Endodermal cell (in vitro differentiated cells): Measurements from ENCODE around the gene HIRA. TPM values are rescaled to one million over a fixed set of nuclear protein-coding genes. Genes with fewer than 3 reads are reported as not detected.
A peak's percentile ranks its signal among the peaks of the same experiment; 100 is the strongest.

ENCODE experiments used
- DNase-seq: peaks from one replicate; pipeline ENCODE4 v3.0.0-alpha.2; 2017
- H3K27ac ChIP-seq: 2 replicates; pipeline ENCODE4 v1.5.1; 2013; ENCODE audit warnings: mild to moderate bottlenecking, low read depth, low read length, moderate library complexity
- H3K27me3 ChIP-seq: 2 replicates; pipeline ENCODE4 v1.6.1; 2013; ENCODE audit warnings: mild to moderate bottlenecking, low read length, moderate library complexity; ENCODE audit not compliant: insufficient read depth, control insufficient read depth, poor library complexity, severe bottlenecking
- H3K36me3 ChIP-seq: 2 replicates; pipeline ENCODE4 v1.7.0; 2013; ENCODE audit warnings: mild to moderate bottlenecking, low read length, moderate library complexity; ENCODE audit not compliant: control insufficient read depth, insufficient read depth
- H3K4me1 ChIP-seq: one replicate; pipeline ENCODE4 v1.7.0; 2013; ENCODE audit warnings: low read length; ENCODE audit not compliant: control insufficient read depth, insufficient read depth
- H3K4me3 ChIP-seq: 2 replicates; pipeline ENCODE4 v1.5.1; 2013; ENCODE audit warnings: mild to moderate bottlenecking, low read length, moderate library complexity
- H3K9ac ChIP-seq: 2 replicates; pipeline ENCODE4 v1.6.1; 2013; ENCODE audit warnings: mild to moderate bottlenecking, low read length, moderate library complexity; ENCODE audit not compliant: poor library complexity, severe bottlenecking; ENCODE audit errors: extremely low read depth
- H3K9me3 ChIP-seq: 2 replicates; pipeline ENCODE4 v1.6.1; 2013; ENCODE audit warnings: mild to moderate bottlenecking, low read length, moderate library complexity; ENCODE audit not compliant: control insufficient read depth
- H3K27ac Mint-ChIP-seq: 2 replicates; pipeline ENCODE4 v1.8.0; 2020; ENCODE audit warnings: mixed read lengths
- H3K27me3 Mint-ChIP-seq: 2 replicates; pipeline ENCODE4 v1.8.0; 2021; ENCODE audit warnings: mild to moderate bottlenecking, mixed read lengths; ENCODE audit not compliant: insufficient read depth
- H3K36me3 Mint-ChIP-seq: 2 replicates; pipeline ENCODE4 v1.8.0; 2020; ENCODE audit warnings: low read depth, mixed read lengths
- H3K4me1 Mint-ChIP-seq: 2 replicates; pipeline ENCODE4 v1.8.0; 2020; ENCODE audit warnings: mixed read lengths
- H3K4me3 Mint-ChIP-seq: 2 replicates; pipeline ENCODE4 v1.8.0; 2020; ENCODE audit warnings: mild to moderate bottlenecking, moderate library complexity, mixed read lengths
- H3K9me3 Mint-ChIP-seq: 2 replicates; pipeline ENCODE4 v1.8.0; 2020; ENCODE audit warnings: mild to moderate bottlenecking, mixed read lengths
- WGBS, 2 experiments: methylation state at CpG; one replicate each; pipeline versions ENCODE4 v1.1.5 to v1.1.7; 2013; ENCODE audit warnings: missing lambda C conversion rate in 2 of 2, mixed read lengths in 1 of 2; ENCODE audit not compliant: insufficient coverage in 1 of 2, insufficient read length in 1 of 2; 5-methylcytosine and 5-hydroxymethylcytosine counted together
- total RNA-seq, 2 donors: library from RNA; stranded (reverse); fragmentation: NEBNext Ultra II Directional in 1 of 2; extraction: Animal tissue kit (Norgen Biotek cat#: 25700) in 1 of 2; gene quantifications; 2 replicates in 1 of 2; 3 replicates in 1 of 2; pipeline ENCODE4 v1.2.1, GENCODE V29; 2021
- TF ChIP-seq, protein P1 (sequence below): fragments of 200-600 bp; sonication (generic); conservative IDR thresholded peaks from 2 replicates; pipeline ENCODE4 v1.5.0; 2021; ENCODE audit warnings: antibody characterized with exemption, mild to moderate bottlenecking

The HIRA gene
- total RNA-seq, 2 donors from 2014 or later = 44.8 to 46.6 TPM

DNA sequence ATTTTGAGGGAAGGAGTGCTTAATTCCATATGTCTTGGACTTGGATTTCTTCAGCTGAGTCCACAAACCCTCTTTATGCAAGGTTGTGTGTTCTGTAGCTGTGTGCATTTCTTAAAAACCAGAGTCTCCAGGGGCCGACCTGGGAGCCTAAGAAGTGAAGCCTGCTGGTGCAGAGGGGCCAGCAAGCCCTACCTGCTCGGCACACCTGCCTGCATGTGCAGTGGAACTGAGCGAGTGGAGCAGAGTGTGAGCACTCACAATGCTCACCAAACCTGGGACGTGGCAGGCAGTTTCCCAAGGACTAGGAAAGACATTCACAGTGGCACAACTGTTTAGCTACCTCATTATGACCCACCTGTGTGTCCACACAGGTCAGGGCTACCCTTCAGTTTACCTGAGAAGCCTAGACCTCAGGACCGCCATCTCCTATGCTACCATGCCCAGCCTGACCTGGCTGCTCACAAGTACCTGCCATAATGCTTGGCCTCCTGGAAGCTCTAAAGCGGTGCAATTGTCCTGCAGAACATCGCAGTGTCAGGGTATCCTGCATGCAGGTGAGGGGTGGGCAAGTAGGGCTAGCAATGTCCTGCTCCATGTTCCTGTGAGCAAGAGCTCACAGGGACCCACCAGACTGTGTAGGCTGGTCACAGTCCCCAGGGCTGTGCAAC, 12.1 kb upstream of the HIRA start:
- peaks cover 41% of the 10 kb centered on the region for H3K36me3 ChIP-seq
- no peak for DNase-seq
- H3K4me3 ChIP-seq = no peak overlapping the region
- H3K27ac ChIP-seq = no peak overlapping the region
- TF ChIP-seq, protein P1, sequence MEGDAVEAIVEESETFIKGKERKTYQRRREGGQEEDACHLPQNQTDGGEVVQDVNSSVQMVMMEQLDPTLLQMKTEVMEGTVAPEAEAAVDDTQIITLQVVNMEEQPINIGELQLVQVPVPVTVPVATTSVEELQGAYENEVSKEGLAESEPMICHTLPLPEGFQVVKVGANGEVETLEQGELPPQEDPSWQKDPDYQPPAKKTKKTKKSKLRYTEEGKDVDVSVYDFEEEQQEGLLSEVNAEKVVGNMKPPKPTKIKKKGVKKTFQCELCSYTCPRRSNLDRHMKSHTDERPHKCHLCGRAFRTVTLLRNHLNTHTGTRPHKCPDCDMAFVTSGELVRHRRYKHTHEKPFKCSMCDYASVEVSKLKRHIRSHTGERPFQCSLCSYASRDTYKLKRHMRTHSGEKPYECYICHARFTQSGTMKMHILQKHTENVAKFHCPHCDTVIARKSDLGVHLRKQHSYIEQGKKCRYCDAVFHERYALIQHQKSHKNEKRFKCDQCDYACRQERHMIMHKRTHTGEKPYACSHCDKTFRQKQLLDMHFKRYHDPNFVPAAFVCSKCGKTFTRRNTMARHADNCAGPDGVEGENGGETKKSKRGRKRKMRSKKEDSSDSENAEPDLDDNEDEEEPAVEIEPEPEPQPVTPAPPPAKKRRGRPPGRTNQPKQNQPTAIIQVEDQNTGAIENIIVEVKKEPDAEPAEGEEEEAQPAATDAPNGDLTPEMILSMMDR = no peak
- no peak overlapping the region for H3K9ac ChIP-seq
- 86 to 97% methylated on average over 6 to 7 of the region's 7 CpGs for WGBS, 2 experiments
- no peaks in the 10 kb centered on the region for H3K9me3 ChIP-seq
- peaks cover 7% of the 10 kb centered on the region for H3K4me1 ChIP-seq
- peaks cover 23% of the 10 kb centered on the region for H3K4me1 Mint-ChIP-seq
- H3K36me3 Mint-ChIP-seq = peaks cover 43% of the 10 kb centered on the region
- H3K9me3 Mint-ChIP-seq = no peaks in the 10 kb centered on the region
- H3K27ac Mint-ChIP-seq = no peak overlapping the region
- H3K27me3 ChIP-seq = no peaks in the 10 kb centered on the region
- H3K27me3 Mint-ChIP-seq = no peaks in the 10 kb centered on the region
- H3K4me3 Mint-ChIP-seq = no peak overlapping the region

DNA sequence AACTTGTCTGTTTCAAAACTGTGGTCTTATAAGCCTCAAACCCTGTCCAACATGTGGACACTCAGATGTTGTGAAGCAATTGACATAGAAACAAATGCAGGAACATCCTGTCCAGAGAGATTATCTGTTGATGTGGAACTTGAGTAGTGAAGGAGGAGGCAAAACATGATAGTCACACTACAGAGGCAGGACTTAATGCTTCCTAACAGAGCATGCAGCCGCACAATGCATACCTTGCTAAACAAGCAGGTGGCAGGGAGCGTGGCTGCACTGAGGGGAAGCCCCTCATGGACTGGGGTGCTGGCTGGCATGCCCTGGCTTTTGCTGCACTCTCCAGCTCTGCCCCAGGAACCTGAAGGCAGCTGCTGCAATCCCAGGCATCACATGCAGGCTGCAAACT, 10.6 kb upstream of the HIRA start:
- no peak overlapping the region for H3K4me3 Mint-ChIP-seq
- WGBS, 2 experiments = 92 to 98% methylated on average over 2 of the region's 2 CpGs
- no peak for DNase-seq
- Histone ChIP-seq H3K27me3 (no peaks in the 10 kb centered on the region), H3K36me3 (peaks cover 47% of the 10 kb centered on the region), H3K4me1 (peaks cover 7% of the 10 kb centered on the region), H3K27ac (no peak overlapping the region), H3K9me3 (no peaks in the 10 kb centered on the region), H3K9ac (no peak overlapping the region), H3K4me3 (no peak overlapping the region)
- H3K27me3 Mint-ChIP-seq = no peaks in the 10 kb centered on the region
- no peaks in the 10 kb centered on the region for H3K9me3 Mint-ChIP-seq
- peaks cover 16% of the 10 kb centered on the region for H3K4me1 Mint-ChIP-seq
- TF ChIP-seq, protein P1 = no peak
- H3K27ac Mint-ChIP-seq = no peak overlapping the region
- peaks cover 43% of the 10 kb centered on the region for H3K36me3 Mint-ChIP-seq

DNA sequence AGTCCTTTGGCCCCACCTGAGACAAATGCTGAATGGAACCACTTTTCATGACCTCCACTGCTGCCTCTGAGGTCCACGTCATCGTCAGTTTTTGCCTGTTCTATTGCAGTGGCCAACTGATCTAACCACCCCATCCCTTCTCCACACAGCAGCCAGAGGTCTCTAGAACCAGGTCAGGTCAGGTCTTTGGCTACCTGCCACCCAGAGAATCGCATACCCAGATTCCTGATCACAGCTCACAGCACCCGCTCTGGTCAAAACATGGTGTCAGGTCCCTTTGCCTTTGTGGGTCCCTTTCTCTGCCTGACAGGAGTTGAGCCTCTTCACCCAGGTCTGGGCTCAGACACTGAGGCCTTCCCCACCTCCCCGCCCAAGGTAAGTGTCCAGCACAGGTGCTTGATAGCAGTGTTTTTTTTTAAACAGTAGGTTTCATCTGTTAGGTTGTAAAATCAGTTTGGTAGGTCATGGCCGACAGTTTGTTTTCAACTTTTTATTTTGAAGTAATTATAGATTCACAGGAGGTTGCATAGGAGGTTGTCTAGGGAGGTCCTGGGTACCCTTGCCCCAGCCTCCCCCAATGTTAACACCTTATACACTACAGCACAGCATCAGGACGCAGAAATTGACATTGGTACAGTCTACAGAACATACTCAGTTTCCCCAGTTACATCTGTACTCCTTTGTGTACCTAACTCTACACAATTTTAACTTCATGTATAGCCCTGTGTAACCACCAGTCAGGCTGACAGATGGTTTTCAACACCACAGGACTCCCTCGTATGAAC, 9.1 kb upstream of the HIRA start:
- peaks cover 38% of the 10 kb centered on the region for H3K36me3 Mint-ChIP-seq
- peak overlapping the region; percentile 61 for H3K27ac Mint-ChIP-seq
- Histone ChIP-seq H3K27me3 (no peaks in the 10 kb centered on the region), H3K36me3 (peaks cover 43% of the 10 kb centered on the region), H3K4me3 (no peak overlapping the region), H3K27ac (no peak overlapping the region), H3K4me1 (peaks cover 7% of the 10 kb centered on the region), H3K9me3 (no peaks in the 10 kb centered on the region), H3K9ac (no peak overlapping the region)
- peaks cover 7% of the 10 kb centered on the region for H3K4me1 Mint-ChIP-seq
- no peaks in the 10 kb centered on the region for H3K27me3 Mint-ChIP-seq
- TF ChIP-seq, protein P1 = no peak
- no peaks in the 10 kb centered on the region for H3K9me3 Mint-ChIP-seq
- WGBS, 2 experiments = 93 to 98% methylated on average over 5 to 8 of the region's 8 CpGs
- no peak overlapping the region for H3K4me3 Mint-ChIP-seq
- no peak for DNase-seq
